ENCODE results near the gene DDX10.

DDX10 gene

DNA sequence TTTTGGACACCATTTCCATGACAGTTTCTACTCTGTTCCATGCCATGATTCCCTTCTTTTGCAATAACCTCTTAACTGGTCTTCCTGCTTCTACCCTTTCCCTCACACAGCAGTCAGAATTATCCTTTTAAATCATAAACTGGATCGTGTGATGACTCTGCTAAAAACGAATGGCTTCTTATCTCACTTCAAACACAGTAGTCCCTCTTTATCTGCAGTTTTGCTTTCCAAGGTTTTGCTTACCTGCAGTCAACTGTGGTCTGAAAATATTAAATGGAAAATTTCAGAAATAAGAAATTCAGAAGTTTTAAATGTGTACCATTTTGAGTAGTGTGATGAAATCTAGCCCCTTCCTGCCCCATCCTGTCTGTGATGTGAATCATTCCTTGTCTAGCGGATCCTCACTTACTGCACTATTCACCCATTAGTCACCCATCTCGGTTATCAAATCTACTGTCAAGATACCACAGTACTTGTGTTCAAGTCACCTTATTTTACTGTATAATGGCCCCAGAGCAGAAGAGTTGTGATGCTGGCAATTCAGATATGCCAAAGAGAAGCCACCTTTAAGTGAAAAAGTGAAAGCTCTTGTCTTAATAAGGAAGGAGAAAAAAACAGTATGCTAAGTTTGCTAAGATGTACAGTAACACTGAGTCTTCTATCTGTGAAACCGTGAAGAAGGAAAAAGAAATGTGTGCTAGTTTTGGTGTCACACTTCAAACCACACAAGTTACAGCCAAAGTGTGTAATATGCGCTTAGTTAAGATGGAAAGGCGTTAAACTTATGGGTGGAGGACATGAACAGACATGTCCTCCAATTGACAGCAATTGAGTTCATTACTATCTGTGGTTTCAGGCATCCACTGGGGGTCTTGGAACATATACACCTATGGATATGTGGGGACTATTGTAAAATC, 283.0 kb downstream of the DDX10 start:
- DNase-seq = no peak

- no peak for DNase-seq
These were observed 293.7 kb downstream of the DDX10 start for GRCh38 chr11:108958368-108959104.

- DNase-seq = no peak
These were observed 294.4 kb downstream of the DDX10 start for GRCh38 chr11:108959105-108959761.

GRCh38 chr11:108959874-108960273, 295.0 kb downstream of the DDX10 start:
- DNase-seq = no peak

DNA sequence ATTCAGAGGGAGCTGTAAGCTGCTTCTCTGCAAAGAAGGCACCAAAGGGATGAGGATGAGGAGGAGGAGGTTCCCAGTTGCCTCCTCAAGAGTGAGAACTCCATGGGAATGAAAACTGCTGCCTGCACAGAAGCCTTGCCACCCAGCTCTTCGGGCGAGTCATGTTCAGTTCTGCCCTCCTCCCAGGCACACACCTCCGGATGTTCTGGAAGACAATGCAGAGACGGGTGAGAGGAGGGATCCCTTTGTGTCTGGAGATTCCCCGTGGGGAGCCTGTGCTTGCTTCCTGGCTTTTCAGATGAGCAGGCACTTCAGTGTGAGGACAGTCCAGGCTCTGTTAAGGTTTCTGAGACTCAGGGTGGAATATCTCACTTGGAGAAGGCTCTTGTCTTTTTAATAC, 295.6 kb downstream of the DDX10 start:
- DNase-seq = no peak

GRCh38 chr11:108961095-108961494, 296.2 kb downstream of the DDX10 start:
- DNase-seq = no peak

GRCh38 chr11:108963118-108963517, 298.2 kb downstream of the DDX10 start:
- no peak for DNase-seq

DNA sequence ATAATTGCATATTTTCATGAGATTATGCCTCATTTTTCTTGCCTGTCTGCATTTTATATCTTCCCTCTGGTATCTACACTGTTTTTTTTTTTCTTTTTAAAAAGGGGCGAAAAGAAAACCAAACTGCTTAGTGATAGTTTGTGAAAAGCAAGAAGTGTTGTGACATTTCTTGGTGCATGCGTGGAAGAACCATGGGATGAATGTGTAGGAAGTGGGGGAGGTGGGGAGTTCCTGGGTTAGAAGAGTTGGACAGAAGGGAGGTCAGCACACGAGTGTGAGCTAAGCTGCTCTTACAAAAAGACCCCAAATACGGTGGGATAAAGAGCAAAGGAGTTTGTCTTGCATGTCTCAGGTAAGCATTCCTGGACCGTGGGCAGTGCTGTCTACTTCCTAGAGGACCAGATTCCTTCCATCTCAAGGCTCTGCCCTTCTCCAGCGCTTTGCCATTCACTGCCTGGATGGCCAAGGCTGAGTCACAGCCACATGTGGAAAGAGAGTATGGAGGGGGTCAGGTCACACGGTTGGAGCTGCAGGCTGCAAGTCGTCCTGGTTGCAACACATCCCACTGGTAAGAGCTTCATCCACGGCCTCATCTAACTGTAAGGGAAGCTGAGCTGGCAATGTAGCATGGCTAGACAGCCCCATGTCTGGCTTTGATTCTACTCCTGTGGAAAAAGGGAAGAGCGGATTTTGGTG, 300.6 kb downstream of the DDX10 start:
- DNase-seq = no peak

DNA sequence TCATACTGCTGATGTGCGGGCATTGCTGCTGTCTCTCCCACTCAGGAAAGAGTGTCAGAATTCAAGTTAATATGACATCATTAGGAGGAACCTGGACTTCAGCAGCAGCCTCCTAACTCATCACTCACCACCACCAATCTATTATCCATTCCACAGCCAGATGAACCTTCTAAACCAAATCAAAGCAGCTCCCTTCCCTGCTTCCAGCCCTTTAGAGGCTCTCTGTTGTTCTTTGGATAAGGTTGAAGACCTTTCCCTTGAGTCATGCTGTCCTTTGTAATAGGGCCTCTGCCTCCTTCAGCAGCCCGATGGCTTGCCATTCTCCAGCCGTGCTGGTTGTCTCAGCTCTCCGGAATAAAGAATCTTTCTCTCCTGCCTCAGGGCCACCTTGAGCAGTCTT, 301.3 kb downstream of the DDX10 start:
- no peak for DNase-seq

GRCh38 chr11:108966978-108967377, 302.1 kb downstream of the DDX10 start:
- DNase-seq = no peak

GRCh38 chr11:108967571-108967970, 302.7 kb downstream of the DDX10 start:
- no peak for DNase-seq

DNA sequence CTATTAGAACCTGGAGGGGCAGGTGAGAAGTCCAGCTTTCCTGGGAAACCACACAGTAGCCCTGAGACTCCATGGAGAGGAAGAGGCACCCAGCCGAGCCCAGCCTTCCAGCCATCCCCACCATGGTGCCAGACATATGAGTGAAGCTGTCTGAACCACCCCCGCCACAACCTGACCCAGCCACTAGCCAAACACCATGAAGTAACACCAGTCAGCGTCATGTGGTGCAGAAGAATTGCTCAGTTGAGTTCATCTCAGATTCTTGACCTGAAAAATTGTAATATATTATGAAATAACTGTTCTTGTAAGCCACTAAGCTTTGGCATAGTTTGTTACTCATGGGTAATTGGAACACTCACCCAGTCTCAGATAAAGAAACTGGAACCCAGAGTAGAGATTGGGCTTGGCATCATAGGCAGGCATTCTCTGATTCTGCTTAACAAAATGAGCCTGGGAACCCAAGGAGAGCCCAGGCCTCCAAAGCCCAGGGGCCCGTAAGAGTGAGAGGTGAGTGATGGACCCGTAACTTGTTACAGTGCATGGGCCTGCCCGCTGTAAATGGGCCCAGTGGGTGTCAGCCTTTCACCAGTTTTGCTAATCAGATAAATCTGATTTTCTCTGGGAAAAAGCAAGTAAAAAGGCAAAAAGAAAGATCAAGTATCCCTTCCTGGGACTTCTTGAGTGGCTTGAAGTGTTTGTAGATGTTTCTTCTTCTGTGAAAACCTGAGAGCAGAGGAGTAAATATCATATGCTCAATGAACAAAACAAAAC, 305.5 kb downstream of the DDX10 start:
- DNase-seq = no peak

GRCh38 chr11:108973402-108974162, 308.7 kb downstream of the DDX10 start:
- no peak for DNase-seq

DNA sequence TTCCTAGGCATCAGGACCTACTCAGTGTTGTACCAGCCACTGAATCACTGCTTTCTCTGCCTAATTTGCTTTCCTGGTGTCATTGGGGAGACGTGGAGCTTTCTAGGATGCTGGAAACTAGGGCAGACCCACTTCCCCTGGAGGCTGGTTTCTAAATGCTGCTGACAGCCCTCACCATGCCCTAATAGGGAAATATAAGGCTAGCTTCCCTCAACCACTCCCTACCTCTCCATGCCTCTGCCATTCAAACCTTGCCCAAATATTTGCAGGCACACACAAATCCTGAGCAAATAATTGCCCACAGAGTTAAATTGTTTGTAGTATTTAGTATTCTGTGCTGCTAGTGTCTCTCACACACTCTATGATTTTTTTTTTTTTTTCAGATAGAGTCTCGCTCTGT, 310.2 kb downstream of the DDX10 start:
- no peak for DNase-seq

DNA sequence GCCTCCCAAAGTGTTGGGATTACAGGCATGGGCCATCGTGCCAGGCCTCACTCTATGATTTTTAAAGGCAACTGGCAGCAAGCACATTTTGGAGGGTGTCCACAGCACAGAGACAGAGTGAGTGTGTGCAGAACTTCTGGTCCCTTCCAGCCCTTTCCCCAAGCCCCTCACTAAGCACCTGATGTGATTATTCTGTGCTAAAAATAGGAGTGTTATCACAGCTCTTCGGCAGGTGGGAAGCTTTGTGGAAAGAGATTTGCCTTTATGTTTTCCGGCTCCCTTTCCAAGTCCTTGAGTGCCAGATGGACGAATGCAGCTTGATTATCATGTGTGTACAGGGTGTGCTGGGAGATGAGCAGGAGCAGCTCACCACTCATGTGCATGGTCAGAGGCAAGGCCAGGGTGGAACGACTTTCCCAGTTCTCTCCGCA, 310.8 kb downstream of the DDX10 start:
- DNase-seq = no peak

- DNase-seq = no peak
These were observed 319.0 kb downstream of the DDX10 start for GRCh38 chr11:108983636-108984420.

DNA sequence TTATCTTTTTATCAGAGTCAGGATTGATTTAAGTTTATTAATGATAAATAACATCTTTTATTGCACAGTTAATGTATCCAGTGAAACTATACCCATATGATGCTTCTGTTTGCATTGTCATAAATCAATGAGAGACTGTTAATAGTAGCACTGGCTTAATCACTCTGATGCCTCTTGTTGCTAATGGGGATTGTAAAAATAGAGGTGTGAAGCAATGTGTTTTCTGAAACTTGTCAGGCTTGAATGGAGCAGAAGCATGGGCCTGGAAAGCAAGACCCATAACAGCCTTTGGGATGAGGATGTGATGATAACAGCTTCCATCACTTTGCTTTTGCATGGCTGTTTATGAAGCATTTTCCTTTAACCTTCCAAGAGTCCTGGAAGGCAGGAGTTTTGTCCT, 319.7 kb downstream of the DDX10 start:
- DNase-seq = no peak

- DNase-seq = no peak
These were observed 320.5 kb downstream of the DDX10 start for GRCh38 chr11:108985236-108985944.

DNA sequence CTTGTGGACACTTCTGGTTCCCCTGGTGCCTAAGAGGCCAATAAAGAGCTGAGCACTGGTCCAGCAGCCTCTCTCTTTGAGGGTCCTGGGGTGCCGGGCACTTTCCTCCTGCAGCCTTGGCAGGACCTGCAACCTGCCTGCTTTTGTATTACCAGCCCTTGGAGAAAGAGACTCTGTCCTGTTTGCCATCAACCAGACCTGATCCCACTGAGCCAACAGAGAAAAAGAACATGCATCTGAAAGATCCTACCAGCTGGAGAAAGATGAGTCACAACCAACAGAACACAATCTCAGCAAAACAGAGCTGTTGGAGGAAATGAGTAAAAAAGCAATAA, 321.0 kb downstream of the DDX10 start:
- DNase-seq = no peak
